C4-2B (cell line): ENCODE data around the gene ZNF366.

Source experiments
- ZFX ChIP-seq: fragments of 450-650 bp; IDR thresholded peaks from 2 replicates; pipeline ENCODE4 v1.6.1; 2017
- TF ChIP-seq, protein P1 (sequence below): fragments of 450-650 bp; conservative IDR thresholded peaks from 2 replicates; pipeline ENCODE4 v1.5.1; 2017; ENCODE audit warnings: mild to moderate bottlenecking

DNA sequence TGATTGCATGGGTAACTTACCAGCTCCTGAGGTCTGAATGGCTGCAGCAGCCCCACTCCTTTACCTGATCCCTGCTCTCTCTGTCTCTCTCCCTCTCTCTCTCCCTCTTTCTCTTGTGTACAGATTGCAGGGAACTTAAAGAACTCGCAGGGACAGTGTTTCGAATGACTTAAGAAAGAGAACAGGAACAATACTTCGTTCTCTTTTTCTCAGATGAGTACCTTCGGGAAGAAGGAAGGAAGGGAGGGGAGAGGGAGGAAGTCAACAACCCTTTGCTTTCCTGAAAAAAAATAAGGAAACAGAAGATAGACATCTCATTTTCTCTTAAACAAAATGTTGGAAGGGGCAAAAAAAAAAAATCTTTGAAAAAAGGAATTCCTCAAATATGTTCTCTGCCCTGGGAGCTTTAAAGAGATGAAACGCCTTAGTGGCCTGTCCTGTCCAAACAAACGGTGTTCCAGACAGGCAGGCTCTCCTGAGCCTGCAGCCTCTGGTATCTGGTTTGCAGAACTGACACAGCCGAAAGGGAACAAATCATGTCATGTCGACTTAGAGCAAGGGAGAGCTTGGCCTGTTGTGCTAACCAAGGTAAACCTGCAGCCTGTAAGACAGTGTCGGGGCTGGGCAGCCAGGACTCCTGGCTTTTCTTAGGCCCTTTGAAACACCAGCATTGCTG, at the start of gene ZNF366:
- TF ChIP-seq, protein P1, sequence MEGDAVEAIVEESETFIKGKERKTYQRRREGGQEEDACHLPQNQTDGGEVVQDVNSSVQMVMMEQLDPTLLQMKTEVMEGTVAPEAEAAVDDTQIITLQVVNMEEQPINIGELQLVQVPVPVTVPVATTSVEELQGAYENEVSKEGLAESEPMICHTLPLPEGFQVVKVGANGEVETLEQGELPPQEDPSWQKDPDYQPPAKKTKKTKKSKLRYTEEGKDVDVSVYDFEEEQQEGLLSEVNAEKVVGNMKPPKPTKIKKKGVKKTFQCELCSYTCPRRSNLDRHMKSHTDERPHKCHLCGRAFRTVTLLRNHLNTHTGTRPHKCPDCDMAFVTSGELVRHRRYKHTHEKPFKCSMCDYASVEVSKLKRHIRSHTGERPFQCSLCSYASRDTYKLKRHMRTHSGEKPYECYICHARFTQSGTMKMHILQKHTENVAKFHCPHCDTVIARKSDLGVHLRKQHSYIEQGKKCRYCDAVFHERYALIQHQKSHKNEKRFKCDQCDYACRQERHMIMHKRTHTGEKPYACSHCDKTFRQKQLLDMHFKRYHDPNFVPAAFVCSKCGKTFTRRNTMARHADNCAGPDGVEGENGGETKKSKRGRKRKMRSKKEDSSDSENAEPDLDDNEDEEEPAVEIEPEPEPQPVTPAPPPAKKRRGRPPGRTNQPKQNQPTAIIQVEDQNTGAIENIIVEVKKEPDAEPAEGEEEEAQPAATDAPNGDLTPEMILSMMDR, result no peak
- no peak for TF ChIP-seq ZFX
